Progenitor cell of endocrine pancreas (in vitro differentiated cells): ENCODE results near the gene OR2F2. TPM values are rescaled to one million over a fixed set of nuclear protein-coding genes. Genes with fewer than 3 reads are reported as not detected.

Experiments used
- DNase-seq: peaks from one replicate; pipeline ENCODE4 v3.0.0; 2021; ENCODE audit warnings: low spot score; ENCODE audit not compliant: unreplicated experiment
- H3K27ac Mint-ChIP-seq: 2 replicates; pipeline ENCODE4 v1.8.0; 2021; ENCODE audit warnings: mild to moderate bottlenecking, moderate library complexity, mixed read lengths
- H3K27me3 Mint-ChIP-seq: 2 replicates; pipeline ENCODE4 v1.8.0; 2021; ENCODE audit warnings: mixed read lengths
- H3K36me3 Mint-ChIP-seq: 2 replicates; pipeline ENCODE4 v1.8.0; 2022; ENCODE audit warnings: mixed read lengths; ENCODE audit not compliant: insufficient read depth
- H3K4me1 Mint-ChIP-seq: 2 replicates; pipeline ENCODE4 v1.8.0; 2021; ENCODE audit warnings: low read depth, mixed read lengths
- H3K4me3 Mint-ChIP-seq: 2 replicates; pipeline ENCODE4 v1.8.0; 2021; ENCODE audit warnings: low read depth, mild to moderate bottlenecking, moderate library complexity, mixed read lengths
- H3K9me3 Mint-ChIP-seq: 2 replicates; pipeline ENCODE4 v1.8.0; 2021; ENCODE audit warnings: low read depth, mixed read lengths
- total RNA-seq: library from RNA; stranded (reverse); gene quantifications from 2 replicates; pipeline ENCODE4 v1.2.1, GENCODE V29; 2021
- TF ChIP-seq, protein P1 (sequence below): fragments of 200-600 bp; sonication (generic); IDR thresholded peaks from one replicate; pipeline ENCODE4 v1.5.0; 2021; ENCODE audit warnings: antibody characterized with exemption, mild to moderate bottlenecking; ENCODE audit not compliant: unreplicated experiment

Gene OR2F2
- total RNA-seq, 1 donor from 2014 or later, result not detected

DNA sequence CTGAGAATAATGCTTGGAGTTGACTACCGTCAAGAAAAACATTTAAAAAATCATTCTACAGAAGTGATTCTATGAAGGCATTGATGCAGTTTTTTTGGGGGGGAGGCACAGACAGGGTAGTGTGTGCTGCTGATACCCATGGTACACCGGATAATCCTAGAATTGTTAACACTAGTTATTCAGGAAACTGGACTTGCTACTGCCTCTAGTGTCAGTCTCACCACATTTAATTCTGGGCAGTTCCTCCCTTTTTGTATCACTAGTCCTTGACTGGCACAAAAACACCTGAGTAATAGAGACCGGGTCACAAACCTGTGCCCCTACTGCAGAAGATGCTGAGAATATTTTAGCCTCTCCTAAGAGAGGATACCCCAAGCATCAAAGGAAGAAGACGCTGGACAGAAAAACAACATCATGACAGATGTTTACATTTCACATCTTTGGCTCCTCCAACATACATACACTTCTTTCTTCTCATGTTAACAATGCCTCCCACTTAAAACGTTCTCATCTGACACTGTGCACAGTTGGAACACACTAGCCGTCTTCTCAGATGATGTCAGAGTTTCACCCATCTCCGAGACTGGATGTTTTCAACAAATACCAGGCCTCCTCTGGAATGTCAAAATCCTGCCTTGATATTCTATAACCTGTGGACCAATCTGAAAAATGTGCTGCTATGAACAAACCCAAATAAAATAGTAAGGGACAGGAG, 19.9 kb upstream of the OR2F2 start:
- TF ChIP-seq, protein P1, sequence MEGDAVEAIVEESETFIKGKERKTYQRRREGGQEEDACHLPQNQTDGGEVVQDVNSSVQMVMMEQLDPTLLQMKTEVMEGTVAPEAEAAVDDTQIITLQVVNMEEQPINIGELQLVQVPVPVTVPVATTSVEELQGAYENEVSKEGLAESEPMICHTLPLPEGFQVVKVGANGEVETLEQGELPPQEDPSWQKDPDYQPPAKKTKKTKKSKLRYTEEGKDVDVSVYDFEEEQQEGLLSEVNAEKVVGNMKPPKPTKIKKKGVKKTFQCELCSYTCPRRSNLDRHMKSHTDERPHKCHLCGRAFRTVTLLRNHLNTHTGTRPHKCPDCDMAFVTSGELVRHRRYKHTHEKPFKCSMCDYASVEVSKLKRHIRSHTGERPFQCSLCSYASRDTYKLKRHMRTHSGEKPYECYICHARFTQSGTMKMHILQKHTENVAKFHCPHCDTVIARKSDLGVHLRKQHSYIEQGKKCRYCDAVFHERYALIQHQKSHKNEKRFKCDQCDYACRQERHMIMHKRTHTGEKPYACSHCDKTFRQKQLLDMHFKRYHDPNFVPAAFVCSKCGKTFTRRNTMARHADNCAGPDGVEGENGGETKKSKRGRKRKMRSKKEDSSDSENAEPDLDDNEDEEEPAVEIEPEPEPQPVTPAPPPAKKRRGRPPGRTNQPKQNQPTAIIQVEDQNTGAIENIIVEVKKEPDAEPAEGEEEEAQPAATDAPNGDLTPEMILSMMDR, result peak; percentile 21
- DNase-seq, result no peak
- Mint-ChIP-seq H3K9me3 (peaks cover 5% of the 10 kb centered on the region), H3K36me3 (no peaks in the 10 kb centered on the region), H3K27ac (no peak overlapping the region), H3K27me3 (no peaks in the 10 kb centered on the region), H3K4me3 (no peak overlapping the region), H3K4me1 (peaks cover 9% of the 10 kb centered on the region)

DNA sequence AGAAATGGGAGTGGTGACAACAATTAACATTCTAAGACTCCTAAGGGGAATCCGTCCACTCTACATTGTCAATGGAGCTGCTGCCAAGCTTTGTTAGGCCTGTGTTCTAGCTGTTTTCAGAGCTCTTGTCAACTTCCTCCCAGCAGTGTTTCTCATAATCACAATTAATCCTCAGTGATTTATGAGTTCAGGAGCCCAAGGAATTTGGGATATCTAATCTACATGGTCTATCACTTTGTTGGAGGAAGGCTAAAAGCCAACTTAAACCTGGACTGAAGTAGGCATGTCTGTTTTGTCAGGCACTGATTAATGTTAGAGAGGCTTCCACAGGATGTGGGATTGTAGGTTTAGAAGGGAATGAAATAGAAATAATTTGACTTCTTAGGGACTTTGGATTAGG, 10.2 kb upstream of the OR2F2 start:
- no peaks in the 10 kb centered on the region for H3K27me3 Mint-ChIP-seq
- no peak overlapping the region for H3K27ac Mint-ChIP-seq
- no peaks in the 10 kb centered on the region for H3K4me1 Mint-ChIP-seq
- TF ChIP-seq, protein P1, result no peak
- H3K36me3 Mint-ChIP-seq, result no peaks in the 10 kb centered on the region
- no peak for DNase-seq
- no peak overlapping the region for H3K4me3 Mint-ChIP-seq
- H3K9me3 Mint-ChIP-seq, result no peaks in the 10 kb centered on the region

DNA sequence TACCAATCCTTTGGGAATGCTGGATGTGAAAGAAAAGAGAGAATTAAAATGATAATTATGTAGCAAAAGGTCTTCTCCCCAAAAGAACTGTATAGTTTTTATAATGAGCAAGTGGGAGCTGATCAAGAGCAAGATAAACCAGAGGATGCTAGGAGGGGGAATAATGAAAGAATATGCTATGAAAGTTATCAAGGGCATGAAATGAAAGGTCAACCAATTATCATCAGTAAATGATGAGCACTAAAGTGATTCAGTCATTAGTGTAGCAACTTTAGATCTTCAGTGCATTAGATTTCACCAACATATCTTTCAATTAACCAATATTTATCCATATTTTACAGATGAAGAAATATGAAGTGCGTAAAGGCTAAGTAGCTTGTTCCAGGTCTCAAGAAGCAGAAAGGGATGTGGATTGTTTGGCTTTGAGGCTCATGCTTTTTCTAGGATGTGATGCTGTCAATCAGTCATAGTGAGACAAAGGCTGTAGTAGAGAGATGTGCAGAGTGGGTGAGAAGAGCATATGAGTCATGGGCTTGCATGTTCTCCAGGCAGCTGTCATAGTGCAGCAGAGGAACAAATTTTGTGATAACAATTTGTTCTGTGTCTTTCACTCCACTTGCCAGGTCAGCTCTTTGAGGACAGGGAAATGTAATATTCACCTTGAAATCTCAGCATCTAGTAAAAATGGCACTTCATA, 5.7 kb upstream of the OR2F2 start:
- no peaks in the 10 kb centered on the region for H3K4me1 Mint-ChIP-seq

DNA sequence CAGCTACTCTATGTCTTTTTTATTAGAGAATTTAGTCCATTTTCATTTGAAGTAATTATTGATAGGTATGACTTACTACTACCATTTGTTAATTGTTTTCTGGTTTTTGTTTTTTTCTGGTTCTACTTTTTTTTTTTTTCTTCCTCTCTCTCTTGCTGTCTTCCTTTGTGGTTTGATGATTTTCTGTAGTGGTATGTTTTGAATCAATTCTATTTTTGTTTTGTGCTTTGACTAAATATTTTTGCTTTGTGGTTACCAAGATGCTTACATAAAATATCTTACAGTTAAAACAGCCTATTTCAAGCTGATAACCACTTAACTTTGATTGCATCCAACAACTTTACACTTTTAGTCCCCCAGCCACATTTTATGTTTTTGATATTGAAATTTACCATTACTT, 3.3 kb upstream of the OR2F2 start:
- no peak overlapping the region for H3K4me3 Mint-ChIP-seq
- DNase-seq, result no peak
- TF ChIP-seq, protein P1, result no peak
- H3K27ac Mint-ChIP-seq, result no peak overlapping the region
- no peaks in the 10 kb centered on the region for H3K36me3 Mint-ChIP-seq
- H3K9me3 Mint-ChIP-seq, result no peaks in the 10 kb centered on the region
- H3K4me1 Mint-ChIP-seq, result no peaks in the 10 kb centered on the region
- H3K27me3 Mint-ChIP-seq, result no peaks in the 10 kb centered on the region

More for the DNA sequence above, 5.7 kb upstream of the OR2F2 start:
- H3K27me3 Mint-ChIP-seq, result no peaks in the 10 kb centered on the region
- no peak overlapping the region for H3K4me3 Mint-ChIP-seq
- TF ChIP-seq, protein P1, result no peak
- no peaks in the 10 kb centered on the region for H3K36me3 Mint-ChIP-seq
- DNase-seq, result no peak
- no peaks in the 10 kb centered on the region for H3K9me3 Mint-ChIP-seq
- H3K27ac Mint-ChIP-seq, result no peak overlapping the region

DNA sequence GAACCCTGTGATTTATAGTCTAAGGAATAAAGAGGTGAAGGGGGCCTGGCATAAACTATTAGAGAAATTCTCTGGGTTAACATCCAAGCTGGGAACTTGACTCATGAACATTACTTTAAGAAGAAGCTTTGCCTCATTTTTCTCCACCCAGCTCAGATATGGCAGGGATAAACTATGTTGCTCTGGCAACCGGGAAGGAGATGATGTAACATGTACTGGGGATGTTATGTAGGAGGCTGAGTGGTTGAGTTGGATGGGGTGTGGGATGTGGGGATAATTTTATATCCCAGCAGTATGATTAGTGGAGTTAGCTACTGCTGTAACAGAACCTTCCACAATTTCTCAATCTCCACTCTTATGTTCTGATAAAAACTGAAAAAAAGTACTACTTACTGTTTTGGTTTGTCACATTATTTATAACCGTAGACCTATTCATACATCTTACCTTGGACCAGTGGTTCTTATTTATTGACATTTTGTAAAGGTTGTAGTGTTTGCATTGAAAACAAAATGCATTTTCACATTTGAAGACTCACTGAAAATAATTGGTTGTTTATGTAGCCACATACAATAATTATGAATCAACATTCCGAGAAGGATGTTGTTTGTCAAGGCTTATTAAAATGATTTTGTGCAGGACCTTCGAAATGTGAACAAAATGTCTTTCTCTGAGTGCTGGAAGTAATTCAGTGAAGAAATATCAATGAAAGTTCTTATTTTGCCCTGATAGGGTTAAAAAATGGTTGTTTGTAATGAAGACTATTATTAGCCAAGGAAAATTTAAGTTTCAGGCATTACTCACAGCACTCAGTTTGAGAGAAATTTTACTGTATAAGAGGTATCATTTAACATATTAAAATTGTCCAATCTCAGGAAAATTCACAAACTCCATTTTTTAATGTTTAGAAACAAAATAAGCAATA, 1.3 kb downstream of the OR2F2 start:
- no peak for DNase-seq
- Mint-ChIP-seq H3K9me3 (no peaks in the 10 kb centered on the region), H3K27me3 (no peaks in the 10 kb centered on the region), H3K36me3 (no peaks in the 10 kb centered on the region), H3K4me3 (no peak overlapping the region), H3K27ac (no peak overlapping the region), H3K4me1 (no peaks in the 10 kb centered on the region)
- TF ChIP-seq, protein P1, result no peak
